GM12872 (cell line): ENCODE results near the gene ACACB.

Source experiments
- TF ChIP-seq, protein P1 (sequence below): IDR thresholded peaks from 3 replicates; pipeline ENCODE4 v1.5.1; 2011; ENCODE audit warnings: low read depth, mild to moderate bottlenecking, low read length, moderate library complexity; ENCODE audit not compliant: insufficient read depth

Gene ACACB

GRCh38 chr12:109182041-109182839 lies 65.9 kb downstream of the ACACB start:
- TF ChIP-seq, protein P1, sequence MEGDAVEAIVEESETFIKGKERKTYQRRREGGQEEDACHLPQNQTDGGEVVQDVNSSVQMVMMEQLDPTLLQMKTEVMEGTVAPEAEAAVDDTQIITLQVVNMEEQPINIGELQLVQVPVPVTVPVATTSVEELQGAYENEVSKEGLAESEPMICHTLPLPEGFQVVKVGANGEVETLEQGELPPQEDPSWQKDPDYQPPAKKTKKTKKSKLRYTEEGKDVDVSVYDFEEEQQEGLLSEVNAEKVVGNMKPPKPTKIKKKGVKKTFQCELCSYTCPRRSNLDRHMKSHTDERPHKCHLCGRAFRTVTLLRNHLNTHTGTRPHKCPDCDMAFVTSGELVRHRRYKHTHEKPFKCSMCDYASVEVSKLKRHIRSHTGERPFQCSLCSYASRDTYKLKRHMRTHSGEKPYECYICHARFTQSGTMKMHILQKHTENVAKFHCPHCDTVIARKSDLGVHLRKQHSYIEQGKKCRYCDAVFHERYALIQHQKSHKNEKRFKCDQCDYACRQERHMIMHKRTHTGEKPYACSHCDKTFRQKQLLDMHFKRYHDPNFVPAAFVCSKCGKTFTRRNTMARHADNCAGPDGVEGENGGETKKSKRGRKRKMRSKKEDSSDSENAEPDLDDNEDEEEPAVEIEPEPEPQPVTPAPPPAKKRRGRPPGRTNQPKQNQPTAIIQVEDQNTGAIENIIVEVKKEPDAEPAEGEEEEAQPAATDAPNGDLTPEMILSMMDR = no peak

GRCh38 chr12:109185441-109185840 lies 69.1 kb downstream of the ACACB start:
- TF ChIP-seq, protein P1 = no peak

DNA sequence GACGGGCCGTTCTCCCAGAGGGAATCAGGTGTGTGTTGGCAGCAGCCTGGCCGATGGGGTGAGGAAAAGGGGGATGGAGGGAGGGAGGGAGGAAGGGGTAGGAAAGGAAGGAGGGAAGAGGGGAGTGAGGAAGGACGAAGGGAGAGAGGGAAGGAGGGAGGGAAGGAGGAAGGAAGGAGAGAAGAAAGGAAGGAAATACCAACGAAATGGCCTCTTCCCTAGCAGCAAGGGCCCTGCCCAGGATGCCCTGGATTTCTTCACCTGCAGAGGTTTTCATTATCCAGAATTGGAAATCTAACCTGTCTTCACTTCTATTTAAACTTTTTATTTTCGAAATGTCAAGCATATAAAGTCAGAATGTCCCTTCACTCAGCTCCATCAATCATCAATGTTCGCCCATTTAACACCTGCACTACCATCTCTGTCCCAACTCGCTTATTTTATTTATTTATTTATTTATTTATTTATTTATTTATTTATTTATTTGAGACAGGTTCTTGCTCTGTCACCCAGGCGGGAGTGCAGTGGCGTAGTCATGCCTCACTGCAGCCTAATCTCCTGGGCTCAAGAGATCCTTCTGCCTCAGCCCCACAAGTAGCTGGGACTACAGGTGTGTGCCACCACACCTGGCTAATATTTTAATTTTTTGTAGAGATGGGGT lies 70.7 kb downstream of the ACACB start:
- TF ChIP-seq, protein P1 = no peak

DNA sequence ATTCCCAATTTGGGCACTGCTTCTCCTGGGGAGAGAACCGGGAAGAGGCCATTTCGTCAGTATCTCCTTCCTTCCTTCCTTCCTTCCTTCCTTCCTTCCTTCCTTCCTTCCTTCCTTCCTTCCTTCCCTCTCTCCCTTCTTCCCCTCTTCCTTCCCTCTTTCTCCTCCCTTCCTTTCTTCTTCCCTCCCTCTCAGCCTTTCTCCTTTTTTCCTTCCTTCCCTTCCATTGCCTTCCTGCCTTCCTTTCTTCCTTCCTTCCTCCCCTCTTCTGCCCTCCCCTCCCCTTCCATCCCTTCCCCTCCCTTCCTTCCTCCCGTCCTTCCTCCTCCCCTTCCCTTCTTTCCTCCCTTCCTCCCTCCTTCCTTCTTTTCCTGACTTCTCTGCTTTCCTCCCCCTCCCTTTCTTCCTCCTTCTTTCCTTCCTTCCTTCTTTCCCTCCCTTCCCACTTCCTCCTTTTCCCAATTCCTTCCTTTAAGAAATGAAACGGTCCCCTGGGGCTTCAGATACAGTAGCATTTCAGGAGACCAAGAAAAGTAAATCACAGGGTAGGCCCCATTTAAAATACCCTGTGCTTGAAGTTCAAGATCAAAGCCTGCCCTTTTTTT lies 71.8 kb downstream of the ACACB start:
- TF ChIP-seq, protein P1 = no peak

GRCh38 chr12:109189291-109189690 lies 72.9 kb downstream of the ACACB start:
- TF ChIP-seq, protein P1 = no peak

DNA sequence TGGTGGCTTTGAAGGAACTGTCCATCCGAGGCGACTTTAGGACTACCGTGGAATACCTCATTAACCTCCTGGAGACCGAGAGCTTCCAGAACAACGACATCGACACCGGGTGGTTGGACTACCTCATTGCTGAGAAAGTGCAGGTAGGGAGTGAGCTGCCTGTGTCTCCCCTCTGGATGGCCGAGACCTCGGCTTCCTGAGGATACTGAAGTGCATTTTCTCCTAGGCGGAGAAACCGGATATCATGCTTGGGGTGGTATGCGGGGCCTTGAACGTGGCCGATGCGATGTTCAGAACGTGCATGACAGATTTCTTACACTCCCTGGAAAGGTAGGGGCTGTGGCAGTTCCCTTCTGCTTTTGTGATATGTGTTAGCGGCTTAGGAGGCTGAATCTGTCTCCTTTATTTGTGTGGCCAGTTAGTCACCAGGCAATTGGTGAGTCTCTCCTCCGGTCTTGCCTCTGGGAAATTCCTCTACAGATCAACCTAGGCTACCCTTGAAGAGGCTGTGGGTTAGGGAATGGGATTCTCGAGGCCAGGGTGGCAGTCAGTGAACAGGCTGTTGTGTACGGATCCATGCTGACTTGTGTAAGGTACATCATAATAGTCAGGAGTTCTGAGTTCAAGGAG lies 75.3 kb downstream of the ACACB start:
- TF ChIP-seq, protein P1 = no peak

- TF ChIP-seq, protein P1 = no peak
These were observed 76.0 kb downstream of the ACACB start for GRCh38 chr12:109192358-109192757.
